PC-9 (cell line): ENCODE measurements around the gene ARSG.

Experiments used
- CTCF ChIP-seq: fragments of 200-600 bp; sonication (generic); conservative IDR thresholded peaks from 2 replicates; pipeline ENCODE4 v1.6.1; 2017; ENCODE audit warnings: mixed run types, antibody characterized with exemption, mild to moderate bottlenecking, moderate library complexity
- EZH2 ChIP-seq: fragments of 200-600 bp; sonication (generic); IDR thresholded peaks from 2 replicates; pipeline ENCODE4 v1.8.0; 2017; ENCODE audit warnings: antibody characterized with exemption, low read depth

GRCh38 chr17:68453991-68454665 is 162.8 kb downstream of the ARSG start:
- TF ChIP-seq EZH2 (no peak), CTCF (no peak)
